Measurements from ENCODE around the gene CCNY. TPM values are rescaled to one million over a fixed set of nuclear protein-coding genes. Genes with fewer than 3 reads are reported as not detected.

Gene CCNY
- total RNA-seq, 4 donors from 2014 or later, result 21.7 to 27.7 (median 24.8) TPM

DNA sequence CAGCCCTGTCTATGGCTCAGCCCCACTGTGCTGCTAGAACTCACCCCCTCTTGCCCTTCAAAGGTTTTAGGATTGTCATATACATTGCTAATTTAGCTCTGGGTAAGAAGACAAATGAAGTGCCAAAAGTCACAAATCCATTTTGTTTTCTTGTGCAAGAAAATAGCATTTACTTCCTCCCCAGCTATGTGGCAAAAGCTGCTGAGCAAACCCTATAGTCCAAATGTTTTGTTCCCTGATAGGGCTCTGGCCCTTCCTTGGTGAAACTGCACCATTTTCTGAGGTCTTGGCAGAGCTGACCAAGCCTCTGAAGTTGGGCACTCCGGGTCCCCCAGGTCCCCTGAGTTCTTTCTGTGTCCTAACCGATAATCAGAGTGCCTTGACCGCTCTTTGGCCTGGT is 184.7 kb downstream of the CCNY start:
- no peak for TF ChIP-seq POLR2A (IDR thresholded peaks at IDR 0.05)
- no peak for TF ChIP-seq CTCF (IDR thresholded peaks at IDR 0.05)
- Histone ChIP-seq H3K27ac (no peak overlapping the region), H3K27me3 (no peaks in the 10 kb centered on the region), H3K9me3 (no peaks in the 10 kb centered on the region), H3K4me1 (no peaks in the 10 kb centered on the region), H3K36me3 (no peaks in the 10 kb centered on the region), H3K4me3 (no peak overlapping the region)
- DNase-seq, result no peak

DNA sequence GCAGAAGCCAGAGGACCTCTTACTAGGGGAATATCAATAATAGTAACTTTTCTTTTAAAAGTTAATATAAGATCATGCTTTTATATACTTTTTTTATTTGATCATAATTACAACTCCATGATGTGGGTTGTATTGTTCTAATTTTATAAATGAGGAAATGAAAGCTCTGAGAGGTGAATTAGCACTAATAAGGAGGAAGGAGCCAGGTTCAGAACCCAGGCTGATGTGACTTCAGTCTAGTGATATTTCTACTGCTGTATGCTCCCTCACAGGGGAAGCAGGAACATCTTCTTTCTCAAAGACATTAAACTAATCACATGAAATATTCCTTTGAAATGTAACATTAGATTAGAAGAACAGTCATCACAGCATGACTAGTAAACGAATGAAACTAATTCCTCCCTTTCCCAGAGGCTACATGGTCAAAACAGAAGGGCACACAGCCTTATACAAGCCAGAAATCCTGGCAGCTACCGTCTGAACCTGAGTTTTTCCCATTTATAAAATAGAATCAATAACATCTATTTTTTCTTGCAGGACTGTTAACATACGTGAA is 187.4 kb downstream of the CCNY start:
- Histone ChIP-seq H3K4me3 (no peak overlapping the region), H3K36me3 (no peaks in the 10 kb centered on the region), H3K27ac (no peak overlapping the region), H3K27me3 (no peaks in the 10 kb centered on the region), H3K4me1 (no peaks in the 10 kb centered on the region), H3K9me3 (no peaks in the 10 kb centered on the region)
- TF ChIP-seq POLR2A (IDR thresholded peaks at IDR 0.05) (no peak), CTCF (IDR thresholded peaks at IDR 0.05) (no peak)
- no peak for DNase-seq

GRCh38 chr10:35526746-35527145 is 190.4 kb downstream of the CCNY start:
- Histone ChIP-seq H3K27ac (no peak overlapping the region), H3K27me3 (no peaks in the 10 kb centered on the region), H3K9me3 (no peaks in the 10 kb centered on the region), H3K4me1 (no peaks in the 10 kb centered on the region), H3K36me3 (peaks cover 0 to 17% (median 0%) of the 10 kb centered on the region in 3 donors), H3K4me3 (no peak overlapping the region)
- no peak for DNase-seq
- no peak for TF ChIP-seq POLR2A (IDR thresholded peaks at IDR 0.05)
- no peak for TF ChIP-seq CTCF (IDR thresholded peaks at IDR 0.05)

GRCh38 chr10:35532141-35532540 is 195.8 kb downstream of the CCNY start:
- Histone ChIP-seq H3K27me3 (no peaks in the 10 kb centered on the region), H3K27ac (no peak overlapping the region), H3K9me3 (no peaks in the 10 kb centered on the region), H3K4me3 (no peak overlapping the region), H3K36me3 (peaks cover 0 to 50% (median 0%) of the 10 kb centered on the region in 3 donors), H3K4me1 (no peaks in the 10 kb centered on the region)
- no peak for DNase-seq
- TF ChIP-seq CTCF (IDR thresholded peaks at IDR 0.05), result no peak
- TF ChIP-seq POLR2A (IDR thresholded peaks at IDR 0.05), result no peak

DNA sequence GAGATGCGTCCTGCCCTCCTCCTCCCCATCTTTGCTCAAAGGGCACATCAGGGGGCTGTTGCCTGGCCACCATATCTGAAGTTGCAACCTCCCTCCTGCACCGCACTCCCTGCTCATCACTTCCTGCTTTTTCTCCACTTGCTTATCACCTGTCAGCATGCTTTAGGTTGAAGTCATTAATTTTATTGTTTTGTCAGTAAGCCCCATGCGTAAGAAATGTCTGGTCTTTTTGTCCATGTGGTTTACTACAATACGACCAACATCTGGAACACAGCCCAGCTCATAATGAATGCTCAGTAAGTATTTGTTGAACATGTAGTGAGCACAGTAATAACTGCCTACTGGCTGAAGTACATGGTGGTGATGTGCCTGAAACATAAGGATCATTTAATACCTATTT is 197.3 kb downstream of the CCNY start:
- H3K4me1 ChIP-seq, result no peaks in the 10 kb centered on the region
- H3K27ac ChIP-seq, result no peak overlapping the region
- DNase-seq, result no peak
- H3K36me3 ChIP-seq, result peaks cover 0 to 55% (median 0%) of the 10 kb centered on the region in 3 donors
- H3K4me3 ChIP-seq, result no peak overlapping the region
- no peaks in the 10 kb centered on the region for H3K9me3 ChIP-seq
- H3K27me3 ChIP-seq, result no peaks in the 10 kb centered on the region
- TF ChIP-seq POLR2A (IDR thresholded peaks at IDR 0.05) (no peak), CTCF (IDR thresholded peaks at IDR 0.05) (no peak)

DNA sequence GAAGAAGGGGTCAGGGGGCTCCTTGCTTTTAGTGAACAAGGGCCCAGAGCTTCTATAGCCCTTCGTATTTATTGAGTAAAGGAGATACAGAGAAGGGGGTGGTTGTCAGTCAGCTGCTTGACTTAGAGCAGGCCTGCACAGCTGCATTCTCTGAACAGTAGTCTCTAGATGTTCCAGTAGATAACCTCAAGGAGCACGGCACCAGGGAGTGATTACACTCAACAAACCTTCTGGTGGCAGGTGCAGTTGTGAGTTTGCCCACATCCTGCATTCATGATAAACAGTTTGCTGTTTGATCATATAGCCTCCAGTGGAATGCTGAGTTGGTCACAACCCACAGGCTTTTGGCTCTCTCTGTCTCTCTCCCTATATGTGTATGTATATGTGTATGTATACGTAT is 198.8 kb downstream of the CCNY start:
- TF ChIP-seq POLR2A (IDR thresholded peaks at IDR 0.05) (no peak), CTCF (IDR thresholded peaks at IDR 0.05) (no peak)
- H3K4me1 ChIP-seq, result no peaks in the 10 kb centered on the region
- H3K9me3 ChIP-seq, result no peaks in the 10 kb centered on the region
- H3K4me3 ChIP-seq, result no peak overlapping the region
- no peak overlapping the region for H3K27ac ChIP-seq
- H3K27me3 ChIP-seq, result no peaks in the 10 kb centered on the region
- H3K36me3 ChIP-seq, result peaks cover 0 to 52% (median 0%) of the 10 kb centered on the region in 3 donors
- DNase-seq, result no peak

Measured in Peyer's patch (tissue), 4 donors.